H1 (cell line): ENCODE results near the gene IMP3. TPM values are rescaled to one million over a fixed set of nuclear protein-coding genes. Genes with fewer than 3 reads are reported as not detected.

ENCODE experiments used
- CTCF ChIA-PET: fragments of 300-600 bp; sonication (Branson Sonifier 250); formaldehyde crosslinking; loops from one replicate; lab custom pipeline; 2021; ENCODE audit not compliant: partially characterized antibody; lab: Charles Lee
- POLR2A ChIA-PET: fragments of 300-600 bp; sonication (Branson Sonifier 250); formaldehyde crosslinking; loops from one replicate; lab custom pipeline; 2021; ENCODE audit warnings: inconsistent platforms; ENCODE audit not compliant: partially characterized antibody; lab: Charles Lee
- DNase-seq, 2 experiments: peaks; one replicate each; pipeline versions ENCODE4 v3.0.0 to v3.0.0-alpha.2; 2010 to 2022; ENCODE audit warnings: low spot score in 2 of 2, low read depth in 1 of 2, mixed read lengths in 1 of 2
- FAIRE-seq: peaks from 2 replicates; lab custom pipeline; 2011; peaks lifted over from hg19 to GRCh38; lab: Jason Lieb, UNC
- H2AFZ ChIP-seq: 2 replicates; pipeline ENCODE4 v1.8.1; 2012; ENCODE audit warnings: low read length, inconsistent platforms
- H2AK5ac ChIP-seq: 2 replicates; pipeline ENCODE4 v1.6.1; 2013; ENCODE audit warnings: low read depth, low read length
- H2BK120ac ChIP-seq: replicated peaks from 2 replicates; pipeline ENCODE3; 2013; ENCODE audit warnings: low read depth, low read length, inconsistent platforms
- H2BK12ac ChIP-seq: 2 replicates; pipeline ENCODE4 v1.6.1; 2013; ENCODE audit warnings: low read depth, low read length
- H2BK15ac ChIP-seq: 2 replicates; pipeline ENCODE4 v1.6.1; 2013; ENCODE audit warnings: low read length
- H2BK20ac ChIP-seq: 2 replicates; pipeline ENCODE4 v1.6.1; 2013; ENCODE audit warnings: low read length
- H2BK5ac ChIP-seq: 2 replicates; pipeline ENCODE4 v1.6.1; 2013; ENCODE audit warnings: low read depth, low read length
- H3K14ac ChIP-seq: 2 replicates; pipeline ENCODE4 v1.6.1; 2013; ENCODE audit warnings: inconsistent platforms; ENCODE audit not compliant: insufficient read length
- H3K18ac ChIP-seq: 2 replicates; pipeline ENCODE4 v1.6.1; 2013; ENCODE audit warnings: low read length; ENCODE audit errors: extremely low read depth
- H3K23ac ChIP-seq: 2 replicates; pipeline ENCODE4 v1.6.1; 2013; ENCODE audit warnings: inconsistent platforms; ENCODE audit not compliant: insufficient read length
- H3K23me2 ChIP-seq: 2 replicates; pipeline ENCODE4 v1.6.1; 2013; ENCODE audit warnings: low read depth, low read length
- H3K27ac ChIP-seq: 2 replicates; pipeline ENCODE4 v1.6.1; 2011; ENCODE audit warnings: low read depth, low read length, inconsistent platforms
- H3K27me3 ChIP-seq, 4 experiments: replicated peaks in 1 of 4; 1 replicate in 1 of 4; 2 replicates in 3 of 4; pipeline versions ENCODE4 v1.6.1 to v1.8.1; 2011 to 2013; ENCODE audit warnings: low read length in 3 of 4, mild to moderate bottlenecking in 3 of 4, inconsistent platforms in 2 of 4, mixed read lengths in 2 of 4, moderate library complexity in 1 of 4; ENCODE audit not compliant: control insufficient read depth in 3 of 4, insufficient read depth in 3 of 4; ENCODE audit errors: extremely low read depth in 1 of 4
- H3K36me3 ChIP-seq, 4 experiments: 2 replicates each; pipeline versions ENCODE4 v1.6.1 to v1.8.1; 2011 to 2013; ENCODE audit warnings: mild to moderate bottlenecking in 4 of 4, low read length in 3 of 4, moderate library complexity in 2 of 4, control low read depth in 1 of 4, inconsistent platforms in 1 of 4; ENCODE audit not compliant: insufficient read depth in 4 of 4, control insufficient read depth in 2 of 4
- H3K4ac ChIP-seq: replicated peaks from 2 replicates; pipeline ENCODE3; 2013; ENCODE audit warnings: low read length, low read depth, mixed read lengths, inconsistent platforms; ENCODE audit not compliant: insufficient read length
- H3K4me1 ChIP-seq, 4 experiments: replicated peaks in 1 of 4; 1 replicate in 1 of 4; 2 replicates in 3 of 4; pipeline versions ENCODE4 v1.6.1 to v1.8.1; 2011 to 2013; ENCODE audit warnings: low read length in 3 of 4, inconsistent platforms in 2 of 4, mixed read lengths in 1 of 4; ENCODE audit not compliant: insufficient read depth in 4 of 4, control insufficient read depth in 3 of 4
- H3K4me2 ChIP-seq, 2 experiments: 2 replicates each; pipeline versions ENCODE4 v1.6.1 to v1.8.1; 2011 to 2013; ENCODE audit warnings: low read depth in 2 of 2, low read length in 2 of 2, control low read depth in 1 of 2, inconsistent platforms in 1 of 2, mild to moderate bottlenecking in 1 of 2; ENCODE audit not compliant: insufficient read depth in 1 of 2
- H3K4me3 ChIP-seq, 4 experiments: fragments of 200-600, 300-600 bp in 1 of 4; sonication (generic), shearing (Covaris generic), sonication (Bioruptor Twin) in 1 of 4; 2 replicates each; pipeline versions ENCODE4 v1.5.1 to v1.8.1; 2011 to 2016; ENCODE audit warnings: low read length in 4 of 4, low read depth in 3 of 4, control low read depth in 2 of 4, inconsistent platforms in 2 of 4, mild to moderate bottlenecking in 2 of 4, mixed read lengths in 1 of 4, moderate library complexity in 1 of 4; ENCODE audit not compliant: insufficient read depth in 2 of 4; ENCODE audit errors: extremely low read depth in 1 of 4
- H3K56ac ChIP-seq: replicated peaks from 2 replicates; pipeline ENCODE3; 2013; ENCODE audit warnings: low read depth, mild to moderate bottlenecking, mixed read lengths, low read length, inconsistent platforms; ENCODE audit not compliant: insufficient read length
- H3K79me1 ChIP-seq: 2 replicates; pipeline ENCODE4 v1.6.1; 2013; ENCODE audit warnings: low read depth, low read length, control low read depth
- H3K79me2 ChIP-seq, 2 experiments: 2 replicates each; pipeline versions ENCODE4 v1.6.1 to v1.8.1; 2012 to 2013; ENCODE audit warnings: low read length in 2 of 2, mild to moderate bottlenecking in 2 of 2, inconsistent platforms in 1 of 2; ENCODE audit not compliant: insufficient read depth in 2 of 2, control insufficient read depth in 1 of 2
- H3K9ac ChIP-seq, 4 experiments: replicated peaks in 1 of 4; 1 replicate in 1 of 4; 2 replicates in 3 of 4; pipeline versions ENCODE4 v1.6.1 to v1.8.1; 2011 to 2013; ENCODE audit warnings: low read depth in 3 of 4, low read length in 3 of 4, control low read depth in 2 of 4, mild to moderate bottlenecking in 2 of 4, moderate library complexity in 2 of 4, inconsistent platforms in 1 of 4; ENCODE audit errors: extremely low read depth in 1 of 4
- H3K9me3 ChIP-seq, 2 experiments: 2 replicates each; pipeline versions ENCODE4 v1.6.1 to v1.8.1; 2012 to 2013; ENCODE audit warnings: mild to moderate bottlenecking in 2 of 2, moderate library complexity in 2 of 2, control low read depth in 1 of 2, inconsistent platforms in 1 of 2, low read depth in 1 of 2, low read length in 1 of 2, mixed read lengths in 1 of 2; ENCODE audit not compliant: insufficient read depth in 2 of 2
- H4K20me1 ChIP-seq, 2 experiments: replicated peaks in 1 of 2; 2 replicates each; pipeline versions ENCODE3 to v1.8.1; 2011 to 2013; ENCODE audit warnings: inconsistent platforms in 2 of 2, low read length in 2 of 2, mild to moderate bottlenecking in 1 of 2; ENCODE audit not compliant: insufficient read depth in 2 of 2, control insufficient read depth in 1 of 2
- H4K5ac ChIP-seq: 2 replicates; pipeline ENCODE4 v1.6.1; 2013; ENCODE audit warnings: low read length, low read depth, mixed read lengths, inconsistent platforms; ENCODE audit not compliant: insufficient read length
- H4K8ac ChIP-seq: 2 replicates; pipeline ENCODE4 v1.8.0; 2013; ENCODE audit warnings: mild to moderate bottlenecking, moderate library complexity, low read length, inconsistent platforms; ENCODE audit not compliant: insufficient read depth; ENCODE audit errors: extremely low read depth
- H4K91ac ChIP-seq: replicated peaks from 2 replicates; pipeline ENCODE3; 2013; ENCODE audit warnings: low read length, mixed read lengths, inconsistent platforms; ENCODE audit not compliant: insufficient read length
- BRCA1 ChIP-seq: IDR thresholded peaks from 2 replicates; pipeline ENCODE4 v1.6.1; 2012; ENCODE audit warnings: low read depth, low read length, improper control_type of control experiment
- CEBPB ChIP-seq: IDR thresholded peaks from 2 replicates; pipeline ENCODE4 v1.6.1; 2012; ENCODE audit warnings: low read depth, low read length
- HDAC2 ChIP-seq, 2 experiments: fragments of 300-600 bp in 1 of 2; sonication (generic) in 1 of 2; IDR thresholded peaks; 2 replicates each; pipeline ENCODE4 v1.6.1; 2011 to 2012; ENCODE audit warnings: low read depth in 2 of 2, low read length in 2 of 2, mild to moderate bottlenecking in 2 of 2, moderate library complexity in 2 of 2, borderline replicate concordance in 1 of 2, inconsistent platforms in 1 of 2
- POLR2A ChIP-seq, 2 experiments: IDR thresholded peaks; 1 replicate in 1 of 2; 2 replicates in 1 of 2; pipeline ENCODE4 v1.6.1; 2011; ENCODE audit warnings: low read depth in 2 of 2, low read length in 2 of 2, mild to moderate bottlenecking in 2 of 2; ENCODE audit errors: control extremely low read depth in 1 of 2
- POU5F1 ChIP-seq: IDR thresholded peaks from 2 replicates; pipeline ENCODE4 v1.6.1; 2011; ENCODE audit warnings: low read depth, mild to moderate bottlenecking, low read length, moderate library complexity
- RXRA ChIP-seq: IDR thresholded peaks from 2 replicates; pipeline ENCODE4 v1.6.1; 2011; ENCODE audit warnings: low read depth, mild to moderate bottlenecking, low read length, moderate library complexity; ENCODE audit not compliant: insufficient read depth
- SIN3A ChIP-seq, 2 experiments: IDR thresholded peaks in 1 of 2; conservative IDR thresholded peaks in 1 of 2; 2 replicates each; pipeline ENCODE4 v1.6.1; 2011 to 2012; ENCODE audit warnings: low read length in 2 of 2, improper control_type of control experiment in 1 of 2, low read depth in 1 of 2, mild to moderate bottlenecking in 1 of 2
- SIRT6 ChIP-seq: IDR thresholded peaks from one replicate; pipeline ENCODE4 v1.7.1; 2012; ENCODE audit warnings: low read length, inconsistent platforms
- TCF12 ChIP-seq: IDR thresholded peaks from 2 replicates; pipeline ENCODE4 v1.6.1; 2011; ENCODE audit warnings: low read depth, mild to moderate bottlenecking, low read length
- TEAD4 ChIP-seq: IDR thresholded peaks from 2 replicates; pipeline ENCODE4 v1.6.1; 2012; ENCODE audit warnings: low read depth, low read length, inconsistent platforms, mixed read lengths
- WGBS, 2 experiments: shearing (Covaris generic) in 1 of 2; methylation state at CpG; one replicate each; pipeline versions ENCODE4 v1.1.6 to v1.1.7; 2013 to 2015; ENCODE audit warnings: low lambda C conversion rate in 2 of 2, mixed read lengths in 2 of 2, inconsistent platforms in 1 of 2, low coverage in 1 of 2, missing lambda C conversion rate in 1 of 2; ENCODE audit not compliant: insufficient replicate concordance in 2 of 2, insufficient coverage in 1 of 2, insufficient read length in 1 of 2; ENCODE audit errors: extremely low coverage in 1 of 2, missing lambda C conversion rate in 1 of 2; 5-methylcytosine and 5-hydroxymethylcytosine counted together
- polyA plus RNA-seq, 7 experiments: library from polyadenylated mRNA; depleted of rRNA in 3 of 7; stranded (reverse) in 5 of 7; unstranded in 2 of 7; fragments of >200 nt in 5 of 7; fragments of 200-250 nt in 2 of 7; gene quantifications; 1 replicate in 5 of 7; 2 replicates in 1 of 7; 4 replicates in 1 of 7; pipeline versions ENCODE4 v1.2.1 to v1.2.3, GENCODE V29; 2011 to 2013; ENCODE audit warnings: missing spikeins in 2 of 7, mixed read lengths in 2 of 7
- total RNA-seq: library from RNA; stranded (reverse); fragmentation: NEBNext Ultra II Directional; extraction: Animal tissue kit (Norgen Biotek cat#: 25700); gene quantifications from 2 replicates; pipeline ENCODE4 v1.2.1, GENCODE V29; 2021

Gene IMP3
- total and polyA plus RNA-seq, 2 of the 8 experiments (the other 6 are each of a cell fraction or from before 2014, with no cell fraction given): 114 to 273 TPM

DNA sequence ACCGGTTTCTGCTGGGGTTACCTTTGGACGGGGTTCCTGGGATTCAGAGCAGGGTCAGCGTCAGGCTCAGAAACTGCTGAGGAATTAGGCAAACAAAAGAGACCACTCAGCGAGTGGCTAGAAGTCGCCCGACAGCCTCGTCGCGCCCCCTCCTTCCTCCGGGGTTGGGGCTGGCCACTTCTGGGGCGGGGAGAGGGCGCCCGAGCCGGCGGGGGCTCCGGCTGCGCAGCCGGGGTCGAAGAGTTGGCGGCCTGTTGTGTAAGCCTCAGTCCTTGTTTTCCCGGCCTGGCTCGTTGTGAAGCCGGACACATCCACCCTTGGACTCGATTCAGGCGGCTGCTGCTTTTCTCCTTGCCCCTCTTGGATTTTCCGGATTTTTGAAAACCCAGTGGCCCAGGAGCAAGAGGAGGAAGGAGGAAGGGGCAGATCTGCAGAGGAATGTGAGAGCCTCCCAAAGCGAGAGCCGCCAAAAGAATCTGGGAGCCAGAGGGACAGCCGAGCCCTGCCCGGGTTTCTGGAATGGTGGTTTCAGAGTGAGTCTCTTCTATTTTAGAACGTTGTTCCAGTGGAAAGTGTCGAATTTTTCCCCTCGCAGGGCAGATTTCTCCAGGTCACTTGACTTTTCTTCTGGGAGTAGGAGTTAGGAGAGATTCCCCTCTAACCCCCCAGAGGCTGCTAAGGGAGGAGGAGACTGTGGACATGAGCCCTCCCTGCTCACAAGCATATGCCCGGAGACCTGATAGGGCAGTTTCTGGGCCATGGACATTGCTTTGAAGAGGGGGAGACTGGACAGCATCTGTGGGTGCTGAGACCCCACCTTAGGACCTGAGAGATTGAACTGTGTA lies 8.4 kb upstream of the IMP3 start:
- ChIA-PET POLR2A (interaction anchor here (0.5 to 5.5 kb wide), 16 partner anchors 10 to 454 kb away, joined by 3 to 41 read pairs (median 4); partner anchors contain the start of genes IMP3, MAN2C1, PTPN9 and SIN3A), CTCF (interaction anchor here (0.6 to 2.8 kb wide), 14 partner anchors 12 to 197 kb away, joined by 3 to 13 read pairs (median 4); partner anchors contain the start of gene SIN3A)
- Histone ChIP-seq H3K27ac (peak overlapping the region; percentile 82), H3K56ac (peak overlapping the region; percentile 94), H3K4me1 (peaks cover 9 to 32% (median 18%) of the 10 kb centered on the region in 4 experiments), H3K23me2 (peaks cover 10% of the 10 kb centered on the region; the same call in 1 of the 2 replicates), H2AK5ac (0 out of 2 replicates have a peak overlapping the region, but pooled peaks have one; percentile 11), H3K27me3 (peaks cover 0 to 14% (median 10%) of the 10 kb centered on the region in 4 experiments; a peak in 6 of 7 replicates), H3K4ac (peak overlapping the region; percentile 62), H4K91ac (peak overlapping the region; percentile 88), H4K5ac (peak overlapping the region; percentile 98), H2BK15ac (peak overlapping the region; percentile 90; the same call in 1 of the 2 replicates), H2AFZ (peak overlapping the region; percentile 52; the same call in 1 of the 2 replicates), H3K36me3 (peaks cover 0 to 14% (median 0%) of the 10 kb centered on the region in 4 experiments; a peak in 3 of 8 replicates), H3K23ac (no peak overlapping the region), H3K14ac (no peak overlapping the region), H3K79me2 (peaks cover 0 to 48% of the 10 kb centered on the region in 2 experiments; a peak in 3 of 4 replicates), H3K79me1 (peaks cover 10% of the 10 kb centered on the region), H4K8ac (peak overlapping the region; percentile 98; the same call in 1 of the 2 replicates), H3K18ac (peak overlapping the region; percentile 81; the same call in 1 of the 2 replicates), H3K9ac (peak overlapping the region; percentile 74 to 90 (median 78)), H4K20me1 (peaks cover 1 to 15% of the 10 kb centered on the region in 2 experiments), H3K4me3 (peak overlapping the region; percentile 63 to 90 (median 72)), H3K4me2 (peak overlapping the region; percentile 93 to 100), H2BK120ac (no peak overlapping the region), H2BK20ac (peak overlapping the region; percentile 90; the same call in 1 of the 2 replicates), H2BK5ac (peak overlapping the region; percentile 98), H2BK12ac (peak overlapping the region; percentile 81), H3K9me3 (no peaks in the 10 kb centered on the region)
- DNase-seq (no peak), FAIRE-seq (no peak)
- WGBS, 2 experiments: 3% methylated on average over 33 of the region's 34 CpGs; no CpG with 5 or more reads in 1 of the 2 experiments
- TF ChIP-seq POLR2A (IDR thresholded peaks at IDR 0.05; ENCODE audit: control extremely low read depth in 1 of 2, low read depth in 2 of 2, low read length in 2 of 2) (no peak), POU5F1 (no peak), SIN3A (conservative IDR thresholded peaks at IDR 0.05 in 1 of 2, IDR thresholded peaks at IDR 0.05 in 1 of 2; ENCODE audit: low read depth in 1 of 2, low read length in 2 of 2) (0 out of 4 replicates have a peak, but pooled peaks of 1 of the 2 experiments have one; percentile 44), BRCA1 (no peak), TCF12 (no peak), TEAD4 (no peak), HDAC2 (IDR thresholded peaks at IDR 0.05; ENCODE audit: borderline replicate concordance in 1 of 2, low read depth in 2 of 2, low read length in 2 of 2) (no peak), SIRT6 (no peak), CEBPB (no peak), RXRA (no peak)
